GM19468 (cell line): Measurements from ENCODE around the gene RBM34.

ENCODE experiments used
- ATAC-seq: cut with Tn5 transposase; IDR thresholded peaks from one replicate; pipeline ENCODE4 v1.9.1; 2021; ENCODE audit warnings: mild to moderate bottlenecking, moderate library complexity, moderate number of reproducible peaks; ENCODE audit not compliant: unreplicated experiment; ENCODE audit errors: extremely low read depth

Gene RBM34

GRCh38 chr1:235156740-235157139 is 4.3 kb downstream of the RBM34 start:
- ATAC-seq, result no peak

DNA sequence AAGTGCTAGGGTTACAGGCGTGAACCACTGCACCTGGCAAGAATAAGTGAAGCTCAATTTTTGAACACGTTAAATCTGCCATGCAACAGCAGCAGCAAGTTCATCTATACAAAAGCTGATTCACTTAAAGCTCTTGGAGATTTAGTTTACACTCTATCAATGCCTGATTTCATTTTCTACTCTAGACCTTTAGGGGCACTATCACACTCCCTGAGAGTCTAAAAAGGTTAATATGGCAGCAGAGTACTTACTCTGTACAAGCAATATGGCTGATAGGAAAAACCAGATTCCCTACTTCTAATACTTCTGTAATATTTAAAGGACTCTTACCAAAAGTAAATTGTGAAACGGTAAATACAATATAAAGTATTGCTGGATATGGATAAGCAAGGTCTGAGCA is 4.8 kb downstream of the RBM34 start:
- ATAC-seq, result no peak

- no peak for ATAC-seq
Observed at GRCh38 chr1:235152235-235152634, 8.8 kb downstream of the RBM34 start.

- ATAC-seq, result no peak
Observed at GRCh38 chr1:235151033-235151432, 10.0 kb downstream of the RBM34 start.

DNA sequence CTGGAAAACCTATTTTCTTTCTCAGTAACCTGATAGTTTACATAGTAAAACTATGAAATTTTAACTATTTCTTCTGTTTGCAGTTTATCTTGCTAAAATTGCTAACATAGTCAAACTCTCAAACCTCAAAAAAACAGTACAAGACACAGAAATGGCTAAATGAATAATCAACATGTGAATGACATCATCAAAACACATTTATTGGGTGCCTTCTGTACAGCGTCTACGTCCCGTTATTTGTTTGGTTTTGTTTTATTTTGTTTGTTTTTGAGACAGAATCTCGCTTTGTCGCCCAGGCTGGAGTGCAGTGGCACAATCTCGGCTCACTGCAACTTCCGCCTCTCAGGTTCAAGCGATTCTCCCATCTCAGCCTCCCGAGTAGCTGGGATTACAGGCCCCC is 11.2 kb downstream of the RBM34 start:
- no peak for ATAC-seq

DNA sequence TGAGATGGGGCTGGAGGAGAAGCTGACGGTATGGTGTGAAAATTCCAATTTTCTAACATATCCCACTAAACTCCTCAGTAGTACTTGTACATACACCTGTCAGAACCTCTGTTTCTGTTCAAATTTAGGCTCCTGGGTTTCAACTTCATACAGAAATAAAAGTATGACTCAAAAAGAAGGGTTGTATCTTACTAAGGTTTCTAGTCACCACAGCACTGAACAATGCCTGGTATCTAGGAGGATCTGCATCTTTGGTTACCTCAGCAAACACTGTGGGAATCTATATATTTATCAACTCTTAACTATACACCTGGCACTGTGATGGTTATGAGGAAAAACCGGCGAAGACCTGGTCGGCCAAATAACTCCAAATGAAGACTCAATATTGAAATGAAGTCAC is 13.8 kb downstream of the RBM34 start:
- no peak for ATAC-seq

DNA sequence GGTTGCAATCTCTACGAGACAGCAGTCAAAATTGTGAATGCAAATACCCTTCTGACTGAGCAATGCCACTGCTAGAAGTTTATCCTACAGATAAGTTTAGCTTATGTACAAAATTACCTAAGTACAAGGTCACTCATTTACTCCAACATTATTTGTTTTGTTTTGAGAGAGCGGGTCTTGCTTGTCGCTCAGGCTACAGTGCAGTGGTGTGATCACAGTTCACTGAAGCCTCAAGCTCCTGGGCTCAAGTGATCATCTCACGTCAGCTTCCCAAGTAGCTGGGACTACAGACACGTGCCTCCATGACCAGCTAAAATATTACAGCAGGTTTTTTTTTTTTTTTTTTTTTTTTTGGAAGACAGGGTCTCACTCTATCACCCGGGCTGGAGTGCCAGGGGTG is 15.4 kb downstream of the RBM34 start:
- no peak for ATAC-seq

- ATAC-seq, result no peak
Observed at GRCh38 chr1:235142991-235143390, 18.1 kb downstream of the RBM34 start.

- ATAC-seq, result no peak
Observed at GRCh38 chr1:235139315-235139714, 21.7 kb downstream of the RBM34 start.

- no peak for ATAC-seq
Observed at GRCh38 chr1:235138821-235139220, 22.2 kb downstream of the RBM34 start.

DNA sequence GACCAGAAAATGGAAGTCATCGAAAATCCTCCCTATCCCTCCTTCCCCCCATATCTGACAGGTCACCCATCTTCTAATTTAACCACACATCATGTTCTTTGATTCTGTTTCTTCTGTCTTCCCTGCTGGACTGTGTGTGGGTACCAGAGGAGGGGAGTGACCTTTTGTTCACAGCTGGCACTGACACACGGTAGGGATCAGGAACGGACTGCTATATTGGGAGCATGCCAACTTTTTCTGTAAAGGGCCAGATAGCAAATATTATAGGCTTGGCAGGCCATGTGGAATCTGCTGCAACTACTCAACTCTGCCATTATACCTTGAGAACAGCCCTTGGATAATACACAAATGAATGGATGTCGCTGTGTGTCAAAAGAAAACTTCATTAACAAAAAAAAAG is 24.9 kb downstream of the RBM34 start:
- no peak for ATAC-seq

DNA sequence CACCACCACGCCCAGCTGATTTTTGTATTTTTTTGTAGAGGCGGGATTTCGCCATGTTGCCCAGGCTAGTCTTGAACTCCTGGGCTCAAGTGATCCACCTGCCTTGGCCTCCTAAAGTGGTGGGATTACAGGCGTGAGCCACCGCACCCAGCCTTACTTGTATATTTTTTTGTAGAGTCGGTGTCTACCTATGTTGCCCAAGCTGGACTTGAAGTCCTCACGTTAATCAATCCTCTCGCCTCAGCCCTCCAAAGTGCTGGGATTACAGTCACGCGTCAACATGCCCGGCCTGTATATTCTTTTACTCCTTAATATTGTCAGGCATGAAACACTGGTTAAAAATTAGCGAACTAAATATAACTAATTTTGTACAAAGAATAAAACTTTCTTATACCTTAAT is 26.9 kb downstream of the RBM34 start:
- ATAC-seq, result no peak

GRCh38 chr1:235133086-235133485 is 28.0 kb downstream of the RBM34 start:
- no peak for ATAC-seq

DNA sequence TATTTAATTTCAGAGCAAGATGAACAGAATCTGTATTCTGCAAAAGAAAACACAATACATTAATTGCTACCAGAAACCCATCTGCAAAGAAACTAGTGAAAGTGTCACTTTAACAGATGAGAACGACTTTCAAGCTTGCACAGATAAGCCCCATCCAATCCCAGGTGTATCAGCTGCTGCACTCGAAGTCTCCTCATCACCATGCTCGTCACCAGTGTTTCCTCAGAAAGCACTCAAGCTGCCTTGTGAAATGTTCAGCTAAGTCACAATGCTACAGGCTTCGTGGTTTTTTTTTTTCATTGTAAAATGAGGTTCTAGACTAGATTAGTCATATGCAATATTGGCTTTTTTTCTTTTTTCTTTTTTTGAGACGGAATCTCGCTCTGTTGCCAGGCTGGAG is 29.1 kb downstream of the RBM34 start:
- ATAC-seq, result no peak

DNA sequence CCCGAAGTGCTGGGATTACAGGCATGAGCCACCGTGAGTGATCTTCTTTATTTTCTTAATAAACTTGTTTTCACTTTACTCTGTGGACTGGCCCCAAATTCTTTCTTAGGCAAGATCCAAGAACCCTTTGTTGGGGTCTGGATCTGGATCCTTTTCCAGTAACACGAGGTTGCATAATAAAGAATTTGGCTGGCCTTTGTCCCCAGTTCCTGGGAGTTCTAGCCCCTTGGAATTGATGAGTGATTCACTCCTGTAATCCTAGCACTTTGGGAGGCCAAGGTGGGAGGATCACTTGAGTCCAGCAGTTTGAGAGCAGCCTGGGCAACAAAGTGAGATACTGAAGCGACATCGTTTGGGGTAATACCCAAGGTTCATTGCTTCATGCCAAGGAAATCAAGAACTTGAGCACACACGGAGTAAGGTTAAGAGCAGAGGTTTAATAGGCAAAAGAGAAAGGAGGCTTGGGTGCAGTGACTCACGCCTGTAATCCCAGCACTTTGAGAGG is 30.2 kb downstream of the RBM34 start:
- ATAC-seq, result no peak

DNA sequence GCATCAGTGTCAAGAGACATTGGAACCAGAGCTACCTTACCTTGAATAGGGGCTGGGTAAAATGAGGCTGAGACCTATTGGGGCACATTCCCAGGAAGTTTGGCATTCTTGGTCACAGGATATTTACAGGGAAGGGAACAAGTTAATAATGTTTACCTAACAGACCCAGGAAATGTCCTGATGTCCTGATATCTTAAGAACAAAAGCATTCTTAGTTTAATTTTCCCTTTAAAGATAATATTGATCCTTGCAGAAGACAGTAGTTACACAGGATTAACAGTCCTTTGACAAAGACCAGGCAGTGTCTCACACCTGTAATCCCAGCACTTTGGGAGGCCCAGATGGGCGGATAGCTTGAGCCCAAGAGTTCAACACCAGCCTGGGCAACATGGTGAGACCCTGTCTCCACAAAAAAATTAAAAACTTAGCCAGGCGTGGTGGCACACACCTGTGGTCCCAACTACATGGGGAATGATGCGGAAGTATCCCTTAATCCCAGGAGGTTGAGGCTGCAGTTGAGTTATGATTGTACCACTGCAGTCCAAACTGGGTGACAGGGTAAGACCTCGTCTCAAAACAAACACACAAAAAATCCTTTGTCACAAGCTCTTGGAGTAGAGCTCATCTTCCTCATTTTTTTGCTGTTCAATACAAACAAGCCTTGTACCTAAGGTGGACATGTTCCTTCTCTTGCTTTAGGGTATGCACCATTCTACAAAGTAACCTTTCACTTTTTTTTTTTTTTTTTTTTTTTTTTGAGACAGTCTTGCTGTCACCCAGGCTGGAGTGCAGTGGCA is 31.1 kb downstream of the RBM34 start:
- no peak for ATAC-seq

DNA sequence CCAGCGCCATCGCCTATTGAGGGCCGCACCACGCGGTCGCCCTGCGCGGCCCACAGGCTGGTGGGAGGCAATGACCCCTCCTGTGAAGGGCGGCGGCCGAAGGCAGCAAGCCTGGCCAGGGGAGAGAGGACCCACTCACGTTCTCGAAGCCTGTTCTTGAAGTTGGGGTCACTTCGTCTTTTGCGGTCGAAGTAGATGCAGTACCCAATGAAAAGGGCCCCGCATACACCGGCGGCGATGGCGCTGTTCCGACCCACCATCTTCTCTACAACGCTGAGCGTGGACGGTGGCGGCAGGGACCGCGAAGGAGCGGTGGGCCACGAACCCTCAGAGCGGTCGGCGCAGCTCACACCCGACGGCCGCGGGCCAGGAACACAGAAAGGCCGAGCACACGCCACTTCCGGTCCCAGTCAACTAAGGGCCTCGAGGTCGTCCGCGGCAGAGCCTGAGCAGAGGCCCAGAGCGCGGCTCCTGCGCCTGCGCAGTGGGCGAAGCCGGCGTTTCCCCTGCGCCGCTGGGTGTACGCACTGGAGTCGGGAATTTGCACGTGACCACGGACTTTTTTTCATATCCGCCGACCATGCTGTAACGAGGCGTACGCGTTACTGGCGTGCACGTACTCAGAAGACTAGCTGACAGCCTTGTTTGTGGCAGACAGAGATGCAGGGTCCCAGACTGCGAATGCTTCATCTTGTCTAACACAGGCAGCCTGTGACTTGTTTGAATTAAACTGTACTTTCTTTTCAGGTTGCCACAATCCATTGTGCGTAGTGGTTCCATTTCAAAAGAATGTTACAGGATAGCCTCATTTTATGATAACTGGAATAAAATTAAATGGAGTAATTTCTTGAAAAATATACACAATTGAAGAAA is 32.4 kb downstream of the RBM34 start, which contains the start of gene TOMM20:
TSS of gene TOMM20 (minus strand) at position 382 of the 873 bp plus-strand sequence. CDS start at position 260, 122 bp downstream.
- peak; percentile 83 for ATAC-seq

GRCh38 chr1:235127732-235128455 is 33.2 kb downstream of the RBM34 start:
- ATAC-seq, result no peak

GRCh38 chr1:235127203-235127602 is 33.8 kb downstream of the RBM34 start:
- ATAC-seq, result no peak

GRCh38 chr1:235124665-235125064 is 36.4 kb downstream of the RBM34 start:
- ATAC-seq, result no peak
